GM19467 (cell line): ENCODE results near the gene TMEM256.
"Not testable (repeated sequence)": the region's sequence is repeated elsewhere in the genome, so short reads cannot be mapped to it uniquely, and the experiment has no call there.

Source experiments
- ATAC-seq: cut with Tn5 transposase; IDR thresholded peaks from one replicate; pipeline ENCODE4 v1.9.1; 2021; ENCODE audit warnings: mild to moderate bottlenecking, moderate library complexity; ENCODE audit not compliant: unreplicated experiment

The TMEM256 gene

GRCh38 chr17:7384489-7385081 is 19.3 kb downstream of the TMEM256 start:
- ATAC-seq = no peak

GRCh38 chr17:7383742-7384488 is 20.0 kb downstream of the TMEM256 start:
- ATAC-seq = peak; percentile 57

DNA sequence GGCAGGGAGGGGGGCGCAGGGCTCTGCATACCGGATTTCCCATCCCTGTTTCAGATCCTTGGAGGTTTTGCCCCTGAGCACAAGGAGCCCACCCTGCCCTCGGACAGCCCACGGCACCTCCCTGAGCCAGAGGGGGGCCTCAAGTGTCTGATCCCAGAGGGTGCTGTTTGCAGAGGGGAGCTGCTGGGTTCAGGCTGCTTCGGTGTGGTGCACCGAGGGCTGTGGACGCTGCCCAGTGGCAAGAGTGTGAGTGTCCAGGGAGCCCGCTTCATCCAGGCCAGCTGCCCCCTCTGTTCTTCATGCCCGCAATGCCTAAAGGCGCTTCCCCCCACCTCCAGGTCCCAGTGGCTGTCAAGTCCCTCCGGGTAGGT is 20.5 kb downstream of the TMEM256 start:
- no peak for ATAC-seq

- ATAC-seq = no peak
Measured at GRCh38 chr17:7382901-7383300, 21.0 kb downstream of the TMEM256 start.

- no peak for ATAC-seq
Measured at GRCh38 chr17:7380855-7381683, 22.8 kb downstream of the TMEM256 start, which contains the start of gene TNK1. Gene TNK1, plus strand, starts transcription at chr17:7381089. Its CDS starts 1,838 bp downstream, at chr17:7382927.

GRCh38 chr17:7380321-7380720 is 23.6 kb downstream of the TMEM256 start:
- no peak for ATAC-seq

GRCh38 chr17:7379134-7379533 is 24.8 kb downstream of the TMEM256 start:
- ATAC-seq = no peak

DNA sequence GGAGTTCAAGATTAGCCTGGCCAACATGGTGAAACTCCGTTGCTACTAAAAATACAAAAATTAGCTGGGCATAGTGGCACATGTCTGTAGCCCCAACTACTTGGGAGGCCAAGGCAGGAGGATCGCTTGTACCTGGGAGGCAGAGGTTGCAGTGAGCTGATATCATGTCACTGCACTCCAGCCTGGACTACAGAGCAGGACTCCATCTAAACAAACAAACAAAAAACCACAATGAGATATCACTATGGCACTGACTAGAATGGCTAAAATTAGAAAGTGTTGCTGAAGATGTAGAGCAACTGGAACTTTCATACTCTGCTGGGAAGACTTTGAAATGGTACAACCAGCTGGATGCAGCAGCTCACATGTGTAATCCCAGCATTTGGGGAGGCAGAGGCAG is 29.5 kb downstream of the TMEM256 start:
- no peak for ATAC-seq

DNA sequence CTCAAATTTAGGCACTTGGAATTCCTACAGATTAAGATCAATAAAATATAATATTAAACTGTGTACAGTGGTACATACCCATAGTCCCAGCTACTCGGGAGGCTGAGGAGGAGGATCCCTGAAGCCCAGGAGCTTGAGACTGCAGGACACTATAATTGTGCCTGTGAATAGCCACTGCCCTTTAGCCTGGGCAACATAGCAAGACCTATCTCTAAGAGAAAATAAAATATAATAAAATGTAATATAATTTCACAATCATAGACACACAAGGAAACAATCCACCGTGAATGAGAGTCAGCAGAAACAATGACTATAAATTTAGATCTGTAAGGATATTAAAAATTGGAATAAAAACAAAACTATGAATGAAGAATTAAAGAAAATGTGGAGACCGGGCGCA is 33.0 kb downstream of the TMEM256 start:
- no peak for ATAC-seq

DNA sequence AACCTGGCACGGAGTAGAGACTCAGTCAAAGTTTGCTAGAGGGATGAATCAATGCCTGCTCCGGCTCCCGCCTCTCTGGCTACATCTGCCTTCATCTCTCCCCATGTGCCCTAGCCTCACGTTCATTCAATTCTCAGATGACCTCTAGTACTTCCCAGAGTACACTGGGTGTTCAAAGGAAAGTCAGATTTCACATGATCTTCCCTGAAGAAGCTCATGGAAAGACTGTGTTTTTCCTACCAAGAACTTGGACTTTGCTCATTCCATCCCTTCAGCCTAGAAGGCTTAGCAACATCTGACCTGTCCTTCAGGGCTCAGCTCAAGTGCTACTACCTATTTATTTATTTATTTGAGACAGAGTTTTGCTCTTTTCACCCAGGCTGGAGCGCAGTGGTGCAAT is 34.1 kb downstream of the TMEM256 start:
- no peak for ATAC-seq

- ATAC-seq = not testable (repeated sequence)
Measured at GRCh38 chr17:7368599-7368994, 35.3 kb downstream of the TMEM256 start.

DNA sequence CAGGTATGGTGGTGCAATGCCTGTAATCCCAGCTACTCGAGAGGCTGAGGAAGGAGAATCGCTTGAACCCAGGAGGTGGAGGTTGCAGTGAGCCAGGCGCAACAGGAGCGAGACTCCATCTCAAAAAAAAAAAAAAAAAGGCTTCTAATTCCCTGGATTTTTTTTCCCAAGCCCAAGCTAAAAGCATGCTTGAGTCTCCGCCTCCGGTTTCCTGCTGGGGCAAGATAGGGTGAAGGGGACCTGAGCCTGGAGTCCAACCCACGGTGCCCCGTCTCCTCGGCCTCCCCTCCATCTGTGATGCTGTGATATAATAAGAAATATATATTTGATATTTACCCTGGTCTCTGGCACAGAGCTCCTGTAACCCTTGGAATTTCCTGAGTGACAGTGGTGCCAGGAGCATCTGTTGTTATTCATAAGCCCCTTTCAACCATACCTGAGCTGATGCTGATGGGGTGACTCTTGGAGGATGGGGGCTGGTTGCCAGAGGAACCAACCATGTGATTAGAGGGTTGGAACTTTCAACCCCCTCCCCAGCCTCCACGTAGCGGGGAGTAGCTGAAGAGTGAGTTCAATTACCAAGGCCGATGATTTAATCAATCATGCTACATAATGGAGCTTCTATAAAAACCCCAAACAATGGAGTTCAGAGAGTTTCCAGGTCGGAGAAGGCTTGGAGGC is 35.8 kb downstream of the TMEM256 start:
- ATAC-seq = no peak

- ATAC-seq = no peak
Measured at GRCh38 chr17:7367083-7367482, 36.8 kb downstream of the TMEM256 start.

DNA sequence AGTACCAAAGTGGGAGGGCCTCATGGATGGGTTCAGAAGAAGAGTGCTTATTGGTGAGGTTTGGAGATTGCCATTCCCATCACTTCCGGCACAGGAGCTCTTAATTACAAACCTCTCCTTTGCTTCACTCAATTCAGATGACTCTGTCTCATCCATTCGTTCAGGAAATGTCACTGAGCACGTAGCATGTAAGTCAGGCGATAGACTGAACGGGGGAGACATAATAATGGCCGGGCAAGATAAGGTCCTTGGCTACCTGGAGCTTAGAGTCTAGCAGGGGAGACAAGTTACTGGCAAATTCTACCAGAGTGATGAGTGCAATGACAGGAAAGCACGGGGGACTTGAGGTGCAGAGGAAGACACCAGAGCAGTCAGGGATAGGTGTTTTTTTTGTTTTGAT is 37.9 kb downstream of the TMEM256 start:
- ATAC-seq = not testable (repeated sequence)

GRCh38 chr17:7363311-7363710 is 40.6 kb downstream of the TMEM256 start:
- ATAC-seq = no peak

DNA sequence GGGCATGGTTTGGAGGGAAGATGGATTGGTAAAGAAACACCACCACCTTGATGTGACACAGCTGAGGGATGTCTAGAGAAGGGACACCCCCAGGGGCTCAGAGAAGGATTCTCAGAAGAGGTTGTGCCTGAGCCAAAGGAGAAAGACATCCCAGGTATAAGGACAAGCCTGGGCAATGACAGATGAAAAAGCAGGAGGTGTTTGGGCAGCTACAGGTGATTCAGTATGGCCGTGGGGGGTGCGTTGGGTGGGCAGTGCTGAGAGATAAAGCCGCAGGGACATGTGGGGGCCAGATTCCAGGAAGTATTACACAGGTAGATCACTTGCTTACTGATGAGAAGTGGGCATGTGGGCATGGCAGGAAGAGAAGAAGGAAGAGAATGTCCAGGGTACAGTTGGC is 42.0 kb downstream of the TMEM256 start:
- no peak for ATAC-seq

DNA sequence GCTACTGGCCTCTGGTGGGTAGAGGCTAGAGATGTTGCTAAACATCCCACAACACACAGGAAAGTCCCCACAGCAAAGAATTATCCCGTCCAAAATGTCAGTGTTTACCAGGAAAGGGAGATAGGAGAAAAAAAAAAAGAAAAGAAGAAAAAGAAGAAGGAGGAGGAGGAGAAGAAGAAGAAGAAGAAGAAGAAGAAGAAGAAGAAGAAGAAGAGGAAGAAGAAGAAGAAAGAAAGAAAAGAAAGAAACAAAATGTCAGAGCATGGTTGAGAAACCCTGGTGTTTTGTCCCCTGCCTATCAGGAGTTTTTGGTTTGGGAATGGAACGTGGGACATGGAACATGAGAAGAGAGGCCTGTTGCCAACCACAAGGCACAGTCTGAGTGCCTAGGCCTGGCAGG is 46.5 kb downstream of the TMEM256 start:
- no peak for ATAC-seq

DNA sequence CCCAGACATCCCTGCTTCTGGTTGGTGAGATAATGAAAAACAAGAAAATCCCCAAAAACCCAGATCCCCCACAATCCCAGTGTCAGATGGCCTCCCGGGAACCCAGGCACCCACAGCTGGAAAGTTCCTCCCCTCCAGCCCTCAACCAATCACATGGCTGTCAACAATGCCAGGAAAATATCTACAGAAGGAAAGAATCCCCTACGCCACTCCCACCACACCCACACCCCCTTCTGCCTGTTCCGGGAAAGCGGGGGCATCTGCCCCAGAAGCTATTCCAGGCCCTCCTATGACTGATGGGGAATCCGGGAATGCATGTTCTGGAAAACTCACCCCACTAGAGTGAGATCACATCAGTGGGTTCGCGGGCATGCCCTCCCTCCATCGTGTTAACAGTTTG is 47.1 kb downstream of the TMEM256 start:
- no peak for ATAC-seq

GRCh38 chr17:7356072-7356549 is 47.8 kb downstream of the TMEM256 start:
- ATAC-seq = no peak

DNA sequence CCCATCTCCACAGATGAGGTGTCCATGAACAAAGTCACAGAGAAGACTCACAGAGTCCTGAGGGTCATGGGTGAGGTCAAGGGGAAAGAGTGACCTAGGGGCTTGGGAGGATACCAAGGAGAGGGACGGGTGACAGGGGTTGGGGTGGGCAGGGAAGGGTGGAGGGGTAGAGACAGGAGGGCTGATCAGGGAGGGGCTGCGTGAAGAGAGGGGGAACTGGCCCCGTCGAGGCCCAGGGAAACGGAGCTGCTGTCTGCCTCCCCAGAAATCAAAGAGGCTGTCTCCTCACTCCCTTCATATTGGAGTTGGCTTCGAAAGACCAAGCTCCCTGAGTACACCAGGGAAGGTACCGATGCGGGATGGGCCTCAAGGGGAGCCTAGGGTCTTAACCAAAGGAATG is 48.3 kb downstream of the TMEM256 start:
- no peak for ATAC-seq

DNA sequence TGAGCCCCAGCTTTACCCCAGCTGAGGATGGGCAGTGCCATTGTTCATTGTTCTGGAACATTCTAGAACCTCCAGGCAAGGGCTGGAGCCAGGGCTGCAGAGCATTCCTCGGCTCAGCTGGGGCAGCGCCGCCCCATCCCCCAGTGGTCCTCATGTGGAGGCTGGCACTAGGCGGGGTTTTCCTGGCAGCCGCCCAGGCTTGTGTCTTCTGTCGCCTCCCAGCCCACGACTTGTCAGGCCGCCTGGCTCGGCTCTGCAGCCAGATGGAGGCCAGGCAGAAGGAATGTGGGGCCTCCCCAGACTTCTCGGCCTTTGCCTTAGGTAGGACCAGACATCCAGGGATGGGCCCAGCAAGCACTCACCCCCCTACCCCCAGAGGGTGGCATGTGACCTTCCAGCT is 48.8 kb downstream of the TMEM256 start, which contains the start of gene TMEM95:
Gene TMEM95 (plus strand): TSS at position 104 of the 400 bp plus-strand sequence. CDS start 49 bp downstream, at position 153.
- ATAC-seq = no peak
